Measurements from ENCODE around the gene FAIM2.
A peak's percentile ranks its signal among the peaks of the same experiment; 100 is the strongest.

FAIM2 gene

GRCh38 chr12:49842519-49843352 lies 61.0 kb downstream of the FAIM2 start, which contains the start of gene BCDIN3D:
TSS of gene BCDIN3D (minus strand) at chr12:49843106. CDS start at chr12:49843087, 19 bp downstream.
- Mint-ChIP-seq H3K27ac (peak within 1 kb of the TSS; percentile 97), H3K4me3 (peak within 1 kb of the TSS; percentile 90 to 98), H3K4me1 (peaks cover 19 to 40% of the 10 kb centered on the region in 2 donors), H3K36me3 (peaks cover 3 to 9% of the 10 kb centered on the region in 2 donors), H3K27me3 (no peaks in the 10 kb centered on the region), H3K9me3 (no peaks in the 10 kb centered on the region)
- DNase-seq (peak; percentile 91), ATAC-seq (replicated peaks) (peak; percentile 92 to 94)

- ATAC-seq (replicated peaks), result no peak
- no peak for DNase-seq
- Mint-ChIP-seq H3K4me3 (no peak overlapping the region), H3K27ac (no peak overlapping the region), H3K9me3 (no peaks in the 10 kb centered on the region), H3K4me1 (peaks cover 17 to 40% of the 10 kb centered on the region in 2 donors), H3K36me3 (peaks cover 7 to 14% of the 10 kb centered on the region in 2 donors), H3K27me3 (no peaks in the 10 kb centered on the region)
Measured at GRCh38 chr12:49838973-49839633, 64.6 kb downstream of the FAIM2 start.

GRCh38 chr12:49832836-49833421 lies 70.8 kb downstream of the FAIM2 start:
- Mint-ChIP-seq H3K4me1 (peaks cover 9 to 13% of the 10 kb centered on the region in 2 donors), H3K9me3 (no peaks in the 10 kb centered on the region), H3K27me3 (no peaks in the 10 kb centered on the region), H3K36me3 (peaks cover 4 to 5% of the 10 kb centered on the region in 2 donors), H3K4me3 (no peak overlapping the region), H3K27ac (no peak overlapping the region)
- ATAC-seq (replicated peaks), result no peak
- DNase-seq, result no peak

GRCh38 chr12:49831717-49832116 lies 72.0 kb downstream of the FAIM2 start:
- Mint-ChIP-seq H3K9me3 (no peaks in the 10 kb centered on the region), H3K27ac (peak overlapping the region; percentile 3), H3K36me3 (peaks cover 1% of the 10 kb centered on the region in 2 donors), H3K4me3 (no peak overlapping the region), H3K4me1 (peaks cover 18 to 24% of the 10 kb centered on the region in 2 donors), H3K27me3 (no peaks in the 10 kb centered on the region)
- DNase-seq (no peak), ATAC-seq (replicated peaks) (no peak)

GRCh38 chr12:49828133-49829091 lies 75.3 kb downstream of the FAIM2 start, which contains the start of gene NCKAP5L:
TSS of gene NCKAP5L (minus strand) at chr12:49828413. CDS start at chr12:49804044, 24,369 bp downstream.
- H3K9me3 Mint-ChIP-seq, result no peaks in the 10 kb centered on the region
- peak; percentile 86 for DNase-seq
- H3K4me1 Mint-ChIP-seq, result peaks cover 35 to 49% of the 10 kb centered on the region in 2 donors

GRCh38 chr12:49827401-49828099 lies 76.2 kb downstream of the FAIM2 start:
- no peak for DNase-seq
- Mint-ChIP-seq H3K27me3 (no peaks in the 10 kb centered on the region), H3K4me1 (peaks cover 35 to 49% of the 10 kb centered on the region in 2 donors), H3K27ac (no peak overlapping the region), H3K4me3 (peak overlapping the region; percentile 90 to 94), H3K9me3 (no peaks in the 10 kb centered on the region), H3K36me3 (peaks cover 0 to 4% of the 10 kb centered on the region in 2 donors)
- ATAC-seq (replicated peaks), result peak; percentile 12 to 14

More at GRCh38 chr12:49828133-49829091, 75.3 kb downstream of the FAIM2 start, which contains the start of gene NCKAP5L:
- Mint-ChIP-seq H3K27me3 (no peaks in the 10 kb centered on the region), H3K36me3 (no peaks in the 10 kb centered on the region), H3K4me3 (peak within 1 kb of the TSS; percentile 90 to 94), H3K27ac (peak within 1 kb of the TSS; percentile 93)
- ATAC-seq (replicated peaks), result peak; percentile 91 to 94

GRCh38 chr12:49827051-49827400 lies 76.7 kb downstream of the FAIM2 start:
- Mint-ChIP-seq H3K36me3 (peaks cover 3 to 7% of the 10 kb centered on the region in 2 donors), H3K27me3 (no peaks in the 10 kb centered on the region), H3K4me3 (peak overlapping the region; percentile 90 to 94), H3K4me1 (peaks cover 35 to 49% of the 10 kb centered on the region in 2 donors), H3K27ac (no peak overlapping the region), H3K9me3 (no peaks in the 10 kb centered on the region)
- DNase-seq, result no peak
- no peak for ATAC-seq (replicated peaks)

GRCh38 chr12:49825971-49826421 lies 77.7 kb downstream of the FAIM2 start:
- H3K4me3 Mint-ChIP-seq, result no peak overlapping the region
- H3K36me3 Mint-ChIP-seq, result peaks cover 3 to 9% of the 10 kb centered on the region in 2 donors
- H3K27me3 Mint-ChIP-seq, result no peaks in the 10 kb centered on the region
- no peaks in the 10 kb centered on the region for H3K9me3 Mint-ChIP-seq
- no peak overlapping the region for H3K27ac Mint-ChIP-seq
- peaks cover 38 to 55% of the 10 kb centered on the region in 2 donors for H3K4me1 Mint-ChIP-seq
- ATAC-seq (replicated peaks) (no peak), DNase-seq (no peak)

- Mint-ChIP-seq H3K4me3 (no peak overlapping the region), H3K36me3 (peaks cover 3 to 9% of the 10 kb centered on the region in 2 donors), H3K9me3 (no peaks in the 10 kb centered on the region), H3K27me3 (no peaks in the 10 kb centered on the region), H3K4me1 (peaks cover 41 to 58% of the 10 kb centered on the region in 2 donors), H3K27ac (no peak overlapping the region)
- peak; percentile 22 for ATAC-seq (replicated peaks)
- no peak for DNase-seq
Measured at GRCh38 chr12:49825360-49825970, 78.2 kb downstream of the FAIM2 start.

- H3K4me1 Mint-ChIP-seq, result peaks cover 41 to 58% of the 10 kb centered on the region in 2 donors
- no peaks in the 10 kb centered on the region for H3K9me3 Mint-ChIP-seq
- no peak for DNase-seq
- H3K36me3 Mint-ChIP-seq, result peaks cover 3 to 9% of the 10 kb centered on the region in 2 donors
- peak; percentile 13 to 33 for ATAC-seq (replicated peaks)
- no peaks in the 10 kb centered on the region for H3K27me3 Mint-ChIP-seq
- H3K27ac Mint-ChIP-seq, result peak overlapping the region; percentile 75
- no peak overlapping the region for H3K4me3 Mint-ChIP-seq
Measured at GRCh38 chr12:49824895-49825294, 78.8 kb downstream of the FAIM2 start.

GRCh38 chr12:49824416-49824815 lies 79.3 kb downstream of the FAIM2 start:
- H3K27ac Mint-ChIP-seq, result no peak overlapping the region
- no peak for ATAC-seq (replicated peaks)
- H3K4me3 Mint-ChIP-seq, result no peak overlapping the region
- no peaks in the 10 kb centered on the region for H3K9me3 Mint-ChIP-seq
- peaks cover 40 to 57% of the 10 kb centered on the region in 2 donors for H3K4me1 Mint-ChIP-seq
- H3K36me3 Mint-ChIP-seq, result peaks cover 3 to 9% of the 10 kb centered on the region in 2 donors
- H3K27me3 Mint-ChIP-seq, result no peaks in the 10 kb centered on the region
- no peak for DNase-seq

- no peak for DNase-seq
- Mint-ChIP-seq H3K9me3 (no peaks in the 10 kb centered on the region), H3K27me3 (no peaks in the 10 kb centered on the region), H3K4me1 (peaks cover 36 to 52% of the 10 kb centered on the region in 2 donors), H3K36me3 (peaks cover 3 to 9% of the 10 kb centered on the region in 2 donors), H3K27ac (no peak overlapping the region), H3K4me3 (no peak overlapping the region)
- no peak for ATAC-seq (replicated peaks)
Measured at GRCh38 chr12:49823951-49824350, 79.7 kb downstream of the FAIM2 start.

Measured in stimulated activated naive B cell treated with anti-CD40 and anti-IgM and Interleukin-4, amounts not matched to agents 10 μg/mL and 1 μg/mL and 100 μg/mL, for 72 hours (primary cell).